Fibroblast of lung (primary cell): ENCODE measurements around the gene SESN1.
"Not testable (repeated sequence)": the region's sequence is repeated elsewhere in the genome, so short reads cannot be mapped to it uniquely, and the experiment has no call there.

Experiments used
- CTCF ChIP-seq, 2 donors: IDR thresholded peaks in 1 of 2; conservative IDR thresholded peaks in 1 of 2; 1 replicate in 1 of 2; 2 replicates in 1 of 2; pipeline ENCODE4 v1.5.1; 2011 to 2012; ENCODE audit warnings: low read length in 2 of 2, control low read depth in 1 of 2, inconsistent platforms in 1 of 2, low read depth in 1 of 2, mild to moderate bottlenecking in 1 of 2
- EZH2 ChIP-seq: IDR thresholded peaks from 2 replicates; pipeline ENCODE4 v1.5.1; 2012; ENCODE audit warnings: low read length, control low read depth, mild to moderate bottlenecking; ENCODE audit errors: missing control alignments

- not testable (repeated sequence) for TF ChIP-seq CTCF (conservative IDR thresholded peaks at IDR 0.05 in 1 of 2, IDR thresholded peaks at IDR 0.05 in 1 of 2; ENCODE audit: low read depth in 1 of 2, low read length in 2 of 2); EZH2
These were observed 15.0 kb upstream of the SESN1 start for GRCh38 chr6:109109663-109110062.
